Sigmoid colon (tissue), 4 donors: ENCODE measurements around the gene PINK1.

Experiments
- CTCF ChIP-seq, 4 experiments: fragments of 450-650 bp in 3 of 4; fragments of 200-600 bp in 1 of 4; IDR thresholded peaks; one replicate each; pipeline ENCODE4 v1.5.1; 2016 to 2019; ENCODE audit warnings: antibody characterized with exemption in 4 of 4, mild to moderate bottlenecking in 3 of 4, moderate library complexity in 2 of 4
- EP300 ChIP-seq, 4 donors: sonication (generic); formaldehyde crosslinking; IDR thresholded peaks; one replicate each; pipeline ENCODE4 v1.6.1; 2017; ENCODE audit warnings: antibody characterized with exemption in 4 of 4
- POLR2A ChIP-seq, 2 donors: fragments of 450-650 bp; IDR thresholded peaks; one replicate each; pipeline ENCODE4 v1.6.1; 2016; ENCODE audit warnings: antibody characterized with exemption in 2 of 2, mild to moderate bottlenecking in 2 of 2, moderate library complexity in 2 of 2
- POLR2AphosphoS5 ChIP-seq, 4 donors: sonication (generic); formaldehyde crosslinking; IDR thresholded peaks; one replicate each; pipeline ENCODE4 v1.6.1; 2017; ENCODE audit warnings: antibody characterized with exemption in 4 of 4

GRCh38 chr1:20666804-20667203, 33.5 kb downstream of the PINK1 start:
- TF ChIP-seq EP300 (IDR thresholded peaks at IDR 0.05) (no peak), CTCF (IDR thresholded peaks at IDR 0.05) (no peak), POLR2A (IDR thresholded peaks at IDR 0.05) (no peak), POLR2AphosphoS5 (IDR thresholded peaks at IDR 0.05) (no peak)
